ENCODE data around the gene ANKRD52.
A peak's percentile ranks its signal among the peaks of the same experiment; 100 is the strongest.
"Not testable (repeated sequence)": the region's sequence is repeated elsewhere in the genome, so short reads cannot be mapped to it uniquely, and the experiment has no call there.

Gene ANKRD52

GRCh38 chr12:56286044-56286830, 28.1 kb upstream of the ANKRD52 start:
- Mint-ChIP-seq H3K27me3 (no peaks in the 10 kb centered on the region), H3K36me3 (ENCODE audit: low read depth) (peaks cover 46% of the 10 kb centered on the region), H3K27ac (no peak overlapping the region), H3K9me3 (no peaks in the 10 kb centered on the region), H3K4me3 (no peak overlapping the region), H3K4me1 (peaks cover 9% of the 10 kb centered on the region)
- ATAC-seq = no peak
- no peak for DNase-seq

- not testable (repeated sequence) for H3K27ac Mint-ChIP-seq, ATAC-seq, DNase-seq, H3K9me3 Mint-ChIP-seq, H3K4me3 Mint-ChIP-seq, H3K27me3 Mint-ChIP-seq, H3K4me1 Mint-ChIP-seq
- peaks cover 44% of the 10 kb centered on the region for H3K36me3 Mint-ChIP-seq (ENCODE audit: low read depth)
Measured at GRCh38 chr12:56284263-56284662, 26.1 kb upstream of the ANKRD52 start.

GRCh38 chr12:56282579-56282978, 24.4 kb upstream of the ANKRD52 start:
- H3K4me3 Mint-ChIP-seq = no peak overlapping the region
- no peak overlapping the region for H3K27ac Mint-ChIP-seq
- DNase-seq = no peak
- H3K27me3 Mint-ChIP-seq = no peaks in the 10 kb centered on the region
- H3K36me3 Mint-ChIP-seq (ENCODE audit: low read depth) = peaks cover 50% of the 10 kb centered on the region
- H3K4me1 Mint-ChIP-seq = no peaks in the 10 kb centered on the region
- no peak for ATAC-seq
- no peaks in the 10 kb centered on the region for H3K9me3 Mint-ChIP-seq

- Mint-ChIP-seq H3K27me3 (no peaks in the 10 kb centered on the region), H3K27ac (no peak overlapping the region), H3K36me3 (ENCODE audit: low read depth) (peaks cover 52% of the 10 kb centered on the region), H3K4me3 (no peak overlapping the region), H3K9me3 (no peaks in the 10 kb centered on the region), H3K4me1 (no peaks in the 10 kb centered on the region)
- no peak for DNase-seq
- ATAC-seq = no peak
Measured at GRCh38 chr12:56282030-56282429, 23.8 kb upstream of the ANKRD52 start.

- no peaks in the 10 kb centered on the region for H3K9me3 Mint-ChIP-seq
Measured at GRCh38 chr12:56280849-56281248, 22.7 kb upstream of the ANKRD52 start.

GRCh38 chr12:56278905-56279304, 20.7 kb upstream of the ANKRD52 start:
- Mint-ChIP-seq H3K27me3 (no peaks in the 10 kb centered on the region), H3K36me3 (ENCODE audit: low read depth) (peaks cover 56% of the 10 kb centered on the region), H3K27ac (no peak overlapping the region), H3K4me1 (no peaks in the 10 kb centered on the region), H3K4me3 (no peak overlapping the region), H3K9me3 (no peaks in the 10 kb centered on the region)
- ATAC-seq (no peak), DNase-seq (no peak)

More at GRCh38 chr12:56280849-56281248, 22.7 kb upstream of the ANKRD52 start:
- H3K36me3 Mint-ChIP-seq (ENCODE audit: low read depth) = peaks cover 51% of the 10 kb centered on the region
- DNase-seq (no peak), ATAC-seq (no peak)
- H3K27ac Mint-ChIP-seq = no peak overlapping the region
- H3K27me3 Mint-ChIP-seq = no peaks in the 10 kb centered on the region
- H3K4me1 Mint-ChIP-seq = no peaks in the 10 kb centered on the region
- H3K4me3 Mint-ChIP-seq = no peak overlapping the region

GRCh38 chr12:56274299-56274698, 16.1 kb upstream of the ANKRD52 start:
- Mint-ChIP-seq H3K4me3 (no peak overlapping the region), H3K36me3 (ENCODE audit: low read depth) (peaks cover 52% of the 10 kb centered on the region), H3K4me1 (no peaks in the 10 kb centered on the region), H3K27me3 (no peaks in the 10 kb centered on the region), H3K27ac (no peak overlapping the region), H3K9me3 (no peaks in the 10 kb centered on the region)
- no peak for ATAC-seq
- DNase-seq = no peak

GRCh38 chr12:56272468-56272867, 14.3 kb upstream of the ANKRD52 start:
- Mint-ChIP-seq H3K36me3 (ENCODE audit: low read depth) (peaks cover 41% of the 10 kb centered on the region), H3K27ac (peak overlapping the region; percentile 47)
- not testable (repeated sequence) for ATAC-seq, H3K4me3 Mint-ChIP-seq, H3K9me3 Mint-ChIP-seq, DNase-seq, H3K4me1 Mint-ChIP-seq, H3K27me3 Mint-ChIP-seq

GRCh38 chr12:56271031-56271430, 12.8 kb upstream of the ANKRD52 start:
- no peak overlapping the region for H3K4me3 Mint-ChIP-seq
- no peaks in the 10 kb centered on the region for H3K27me3 Mint-ChIP-seq
- H3K9me3 Mint-ChIP-seq = no peaks in the 10 kb centered on the region
- H3K36me3 Mint-ChIP-seq (ENCODE audit: low read depth) = peaks cover 36% of the 10 kb centered on the region
- DNase-seq (no peak), ATAC-seq (peak; percentile 25)
- peaks cover 17% of the 10 kb centered on the region for H3K4me1 Mint-ChIP-seq
- H3K27ac Mint-ChIP-seq = peak overlapping the region; percentile 16

- Mint-ChIP-seq H3K27ac (peak overlapping the region; percentile 39), H3K9me3 (no peaks in the 10 kb centered on the region), H3K36me3 (ENCODE audit: low read depth) (peaks cover 13% of the 10 kb centered on the region), H3K27me3 (no peaks in the 10 kb centered on the region), H3K4me1 (peaks cover 21% of the 10 kb centered on the region), H3K4me3 (peak overlapping the region; percentile 91)
- ATAC-seq (no peak), DNase-seq (no peak)
Measured at GRCh38 chr12:56267443-56268071, 9.4 kb upstream of the ANKRD52 start.

- peaks cover 13% of the 10 kb centered on the region for H3K36me3 Mint-ChIP-seq (ENCODE audit: low read depth)
- no peaks in the 10 kb centered on the region for H3K9me3 Mint-ChIP-seq
- peak; percentile 93 for ATAC-seq
- peak; percentile 85 for DNase-seq
- H3K4me1 Mint-ChIP-seq = peaks cover 21% of the 10 kb centered on the region
- no peaks in the 10 kb centered on the region for H3K27me3 Mint-ChIP-seq
- peak within 1 kb of the TSS; percentile 88 for H3K27ac Mint-ChIP-seq
- H3K4me3 Mint-ChIP-seq = peak within 1 kb of the TSS; percentile 91
Measured at GRCh38 chr12:56266693-56267442, 8.7 kb upstream of the ANKRD52 start, which contains the start of gene COQ10A. TSS of gene COQ10A (plus strand) at chr12:56266942. CDS start at chr12:56267119, 177 bp downstream.

- peak overlapping the region; percentile 91 for H3K4me3 Mint-ChIP-seq
- H3K36me3 Mint-ChIP-seq (ENCODE audit: low read depth); DNase-seq; H3K27me3 Mint-ChIP-seq; ATAC-seq; H3K9me3 Mint-ChIP-seq: not testable (repeated sequence)
- H3K27ac Mint-ChIP-seq = peak overlapping the region; percentile 88
- H3K4me1 Mint-ChIP-seq = peaks cover 21% of the 10 kb centered on the region
Measured at GRCh38 chr12:56266068-56266692, 8.0 kb upstream of the ANKRD52 start.

GRCh38 chr12:56262955-56263354, 4.8 kb upstream of the ANKRD52 start:
- DNase-seq; H3K36me3 Mint-ChIP-seq (ENCODE audit: low read depth); H3K9me3 Mint-ChIP-seq; H3K27ac Mint-ChIP-seq; ATAC-seq; H3K27me3 Mint-ChIP-seq; H3K4me3 Mint-ChIP-seq: not testable (repeated sequence)
- peaks cover 26% of the 10 kb centered on the region for H3K4me1 Mint-ChIP-seq

GRCh38 chr12:56261503-56262232, 3.5 kb upstream of the ANKRD52 start:
- H3K9me3 Mint-ChIP-seq = no peaks in the 10 kb centered on the region
- ATAC-seq (no peak), DNase-seq (no peak)
- H3K4me1 Mint-ChIP-seq = peaks cover 22% of the 10 kb centered on the region
- peaks cover 3% of the 10 kb centered on the region for H3K36me3 Mint-ChIP-seq (ENCODE audit: low read depth)
- H3K27ac Mint-ChIP-seq = no peak overlapping the region
- no peak overlapping the region for H3K4me3 Mint-ChIP-seq
- H3K27me3 Mint-ChIP-seq = no peaks in the 10 kb centered on the region

Measured in activated naive CD8-positive, alpha-beta T cell treated with anti-CD3 and anti-CD28 coated beads, Interleukin-2, amount 50 U/mL, for 24 hours (primary cell).